COR-L47 (cell line): ENCODE results near the gene BMP4.
A peak's percentile ranks its signal among the peaks of the same experiment; 100 is the strongest.

Experiments
- DNase-seq: peaks from one replicate; lab custom pipeline; 2025; lab: John Stamatoyannopoulos, UW

Gene BMP4

GRCh38 chr14:53946071-53946403 is 10.6 kb downstream of the BMP4 start:
- DNase-seq: no peak

- no peak for DNase-seq
Observed at GRCh38 chr14:53943751-53944083, 12.9 kb downstream of the BMP4 start.

GRCh38 chr14:53942970-53943750 is 13.5 kb downstream of the BMP4 start:
- DNase-seq: no peak

- no peak for DNase-seq
Observed at GRCh38 chr14:53938136-53938837, 18.3 kb downstream of the BMP4 start.

- DNase-seq: no peak
Observed at GRCh38 chr14:53934778-53935414, 21.7 kb downstream of the BMP4 start.

GRCh38 chr14:53932966-53933365 is 23.7 kb downstream of the BMP4 start:
- DNase-seq: no peak

DNA sequence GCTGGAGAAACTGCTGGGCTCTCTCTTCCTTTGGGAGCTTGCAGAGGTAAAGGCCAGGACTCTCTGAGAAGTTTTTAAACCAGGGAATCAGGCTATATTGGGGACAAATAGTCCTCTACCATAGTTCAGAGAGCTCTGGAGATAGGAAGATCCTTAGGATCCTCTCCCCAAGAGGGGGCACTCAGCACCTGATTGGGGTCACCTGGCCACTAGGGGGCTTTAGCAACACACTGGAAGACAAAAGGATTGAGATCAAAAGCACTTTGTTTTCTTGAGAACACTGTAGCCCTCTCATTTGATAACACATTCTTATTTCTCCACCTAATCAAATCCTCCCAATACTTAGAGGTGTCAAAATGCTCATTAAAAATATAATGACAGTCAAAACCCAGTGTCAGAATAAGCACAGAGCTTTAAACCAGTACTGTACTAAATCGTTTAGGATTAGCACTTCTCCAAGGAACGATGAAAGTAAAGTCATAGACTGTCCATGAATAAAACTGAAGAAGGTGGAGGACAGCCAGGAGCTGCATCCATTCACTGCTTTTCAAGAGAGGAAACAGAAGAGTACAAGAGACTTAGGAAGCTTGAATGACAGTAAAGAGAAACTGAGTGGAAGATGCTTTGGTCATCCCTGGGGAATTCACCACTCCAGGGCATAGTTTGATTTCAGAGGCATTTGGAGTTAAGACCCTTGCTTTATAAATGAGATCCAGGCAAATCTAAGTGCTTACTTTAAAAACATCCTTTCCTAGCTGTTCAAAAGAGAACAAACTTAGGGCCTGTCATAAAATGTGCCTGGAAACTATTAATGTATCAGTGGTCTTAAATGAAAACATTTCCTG is 26.5 kb downstream of the BMP4 start:
- DNase-seq: peak; percentile 66

- DNase-seq: no peak
Observed at GRCh38 chr14:53927171-53927570, 29.5 kb downstream of the BMP4 start.

DNA sequence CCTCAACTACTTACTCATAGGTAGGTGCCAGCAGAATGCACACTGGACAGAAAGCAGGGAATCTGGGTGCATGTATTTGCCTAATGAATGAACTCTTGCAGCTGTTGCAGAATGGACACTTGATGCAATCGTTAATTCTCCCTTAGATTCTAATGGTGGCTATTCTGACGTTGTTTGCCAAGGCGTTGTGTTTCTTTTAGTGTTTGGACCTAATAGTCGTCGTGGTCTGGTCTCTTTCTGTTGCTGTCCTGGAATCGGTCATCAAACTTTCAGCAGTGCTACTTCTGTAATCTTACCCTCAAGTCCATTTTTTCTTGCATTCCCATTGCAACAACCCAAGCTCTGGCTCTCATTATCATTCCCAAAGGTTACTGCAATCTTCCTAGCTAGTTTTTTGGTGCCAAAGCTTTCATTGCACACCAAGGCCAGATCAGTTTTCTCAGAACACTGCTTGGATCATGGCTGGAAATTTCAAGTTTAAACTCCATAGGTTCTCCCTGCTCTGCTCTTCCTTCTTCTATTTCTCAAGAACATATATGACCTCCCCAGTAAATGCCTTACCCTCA is 31.3 kb downstream of the BMP4 start:
- no peak for DNase-seq

DNA sequence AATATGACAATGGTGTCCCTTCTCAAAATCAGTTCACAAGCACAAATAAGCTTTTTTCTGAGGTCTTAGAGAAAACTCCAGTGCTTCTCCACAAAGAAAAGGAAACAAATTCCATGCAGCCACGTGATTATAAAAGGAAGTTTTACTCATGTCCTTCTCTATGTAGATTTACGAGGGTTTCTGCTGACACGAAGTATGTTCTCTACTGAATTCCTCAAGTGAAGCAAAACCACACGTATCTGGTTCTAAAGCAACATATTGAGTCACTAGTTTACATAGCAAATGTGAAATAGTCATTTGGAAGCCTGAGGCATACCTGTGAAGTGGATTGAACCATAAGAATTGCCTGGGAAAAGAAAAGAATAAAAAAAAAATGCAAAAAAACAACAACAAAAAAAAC is 31.9 kb downstream of the BMP4 start:
- DNase-seq: no peak

DNA sequence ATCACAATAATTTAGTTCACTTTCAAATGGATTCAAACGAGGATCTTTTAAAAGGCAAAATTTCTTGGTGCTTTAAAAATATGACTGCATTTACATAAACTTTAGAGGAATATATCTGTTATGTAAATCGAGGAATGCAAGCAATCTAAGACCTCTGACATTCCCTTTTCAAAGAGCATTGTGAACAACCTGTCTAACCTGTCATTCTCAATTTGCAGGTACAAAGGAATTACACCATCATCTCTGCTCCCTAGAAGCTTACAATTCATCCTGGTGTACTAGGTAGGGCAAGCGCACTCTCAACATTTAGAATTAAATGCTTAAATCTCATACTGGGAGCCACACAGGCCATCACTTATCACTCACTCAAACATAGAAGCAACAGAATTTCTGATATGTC is 35.6 kb downstream of the BMP4 start:
- DNase-seq: no peak

GRCh38 chr14:53916239-53916638 is 40.4 kb downstream of the BMP4 start:
- DNase-seq: no peak

DNA sequence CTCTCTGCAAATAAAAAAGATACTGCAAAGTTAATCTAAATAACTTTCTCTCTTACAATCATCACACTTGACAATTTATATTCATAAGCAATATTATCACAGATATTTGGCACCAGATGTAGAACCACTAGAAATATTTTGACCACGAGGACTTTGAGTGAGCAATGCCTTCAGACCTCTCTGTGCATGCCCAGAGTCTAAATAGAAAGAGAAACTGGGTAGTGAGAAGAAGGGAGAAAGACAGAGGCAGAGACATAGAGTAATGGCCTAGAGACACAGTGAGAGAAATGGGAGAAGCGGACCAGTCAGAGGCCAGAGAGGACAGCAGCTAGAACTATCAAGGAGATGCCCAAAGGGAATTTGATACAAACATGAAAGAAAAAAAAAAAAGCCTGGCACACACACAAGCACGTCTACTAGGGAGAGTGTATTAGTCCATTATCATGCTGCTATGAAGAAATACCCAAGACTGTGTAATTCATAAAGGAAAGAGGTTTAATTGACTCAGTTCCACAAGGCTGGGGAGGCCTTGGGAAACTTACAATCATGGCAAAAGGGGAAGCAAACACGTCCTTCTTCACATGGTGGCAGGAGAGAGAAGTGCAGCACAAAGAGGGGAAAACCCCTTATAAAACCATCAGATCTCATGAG is 41.1 kb downstream of the BMP4 start:
- DNase-seq: no peak

GRCh38 chr14:53912021-53912420 is 44.6 kb downstream of the BMP4 start:
- DNase-seq: no peak

GRCh38 chr14:53908416-53908815 is 48.2 kb downstream of the BMP4 start:
- no peak for DNase-seq

- no peak for DNase-seq
Observed at GRCh38 chr14:53902307-53902706, 54.3 kb downstream of the BMP4 start.

DNA sequence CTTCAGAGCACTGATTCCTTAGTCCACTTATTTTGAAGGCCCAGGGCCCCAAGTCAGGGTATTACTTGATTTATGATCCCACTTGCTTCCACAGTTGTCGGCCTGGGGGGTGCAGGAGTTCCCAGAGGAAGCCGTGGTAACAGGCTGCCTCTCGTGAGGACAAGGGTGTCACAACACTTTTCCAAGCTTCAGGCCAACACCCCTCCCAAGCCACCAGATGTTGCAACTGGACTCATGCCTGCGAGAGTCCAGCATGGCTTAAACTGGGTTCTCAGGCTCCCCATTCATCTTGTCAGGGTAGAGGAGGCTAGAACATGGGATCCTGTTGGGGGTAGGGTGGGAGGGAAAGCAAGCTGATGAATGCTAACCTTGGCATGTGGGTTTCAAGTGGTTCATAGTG is 56.1 kb downstream of the BMP4 start:
- no peak for DNase-seq
